Measurements from ENCODE around the gene ENPP3. TPM values are rescaled to one million over a fixed set of nuclear protein-coding genes. Genes with fewer than 3 reads are reported as not detected.
A peak's percentile ranks its signal among the peaks of the same experiment; 100 is the strongest.

The ENPP3 gene
- total and polyA plus RNA-seq, 2 of the 13 experiments (the other 11 are each of a cell fraction or from before 2014, with no cell fraction given): 40.0 to 75.4 TPM

DNA sequence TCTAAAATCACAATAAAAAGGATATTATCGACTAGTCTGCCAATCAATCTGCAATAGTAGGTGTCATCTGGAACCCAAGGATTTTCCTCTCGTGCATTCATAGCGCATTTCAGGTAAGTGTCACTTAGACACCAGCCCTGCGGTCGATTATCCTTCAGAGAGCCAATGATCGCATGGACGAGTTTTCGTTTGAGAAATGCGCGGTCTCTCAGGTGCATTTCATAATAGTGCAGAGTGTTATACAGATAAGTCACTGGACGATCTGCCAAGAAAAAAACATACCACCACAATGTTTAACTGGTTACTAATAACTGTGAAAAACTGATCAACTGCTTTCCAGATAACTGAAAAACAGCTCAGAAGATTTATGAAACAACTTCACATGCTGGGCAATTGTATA lies 43.0 kb upstream of the ENPP3 start:
- peaks cover 33 to 74% of the 10 kb centered on the region in 2 experiments for H3K36me3 ChIP-seq (replicated peaks in 1 of 2; ENCODE audit: control insufficient read depth in 1 of 2, insufficient read depth in 2 of 2, low read length in 2 of 2)
- 98% methylated on average over 11 of the region's 11 CpGs for WGBS (ENCODE audit: low lambda C conversion rate)

DNA sequence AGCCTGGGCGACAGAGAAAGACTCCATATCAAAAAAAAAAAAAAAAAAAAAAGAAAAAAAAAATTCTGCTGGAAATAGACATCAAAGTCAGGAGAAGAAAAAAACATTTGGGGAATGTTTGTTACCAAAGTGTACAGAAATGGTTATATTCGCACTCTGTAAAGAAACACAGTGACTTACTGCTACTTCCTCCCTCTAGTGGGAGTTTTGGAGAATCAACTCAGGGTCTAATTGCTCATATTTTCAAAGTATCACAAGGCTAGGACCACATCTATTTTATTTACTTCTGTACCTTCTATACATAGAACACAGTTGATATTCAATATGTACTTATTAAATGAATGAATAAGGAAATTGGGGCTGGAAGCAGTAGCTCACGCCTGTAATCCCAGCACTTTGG lies 39.7 kb upstream of the ENPP3 start:
- no peak overlapping the region for H3K27ac ChIP-seq (ENCODE audit: extremely low read length, insufficient read depth, low read length)
- H4K20me1 ChIP-seq (ENCODE audit: insufficient read depth, low read length): no peaks in the 10 kb centered on the region
- H3K36me3 ChIP-seq (replicated peaks in 1 of 2; ENCODE audit: control insufficient read depth in 1 of 2, insufficient read depth in 2 of 2, low read length in 2 of 2): peaks cover 41 to 78% of the 10 kb centered on the region in 2 experiments
- peak; percentile 30 for DNase-seq (ENCODE audit: low spot score)
- in situ Hi-C loops (cut with HindIII; ENCODE audit: extremely low pct_ligation_motif_present, low pct_unique_long_range_greater_than_20kb) (no loop called here), intact Hi-C loops (cut with micrococcal nuclease; ENCODE audit: unreplicated experiment) (loop anchor here (1.0 kb wide), 1 partner anchor 78 kb away; no protein-coding TSS in a partner anchor)
- ChIA-PET POLR2A (no interaction called here), CTCF (ENCODE audit: low intra/inter-chr PET ratio, low total read pairs) (no interaction called here)
- no peaks in the 10 kb centered on the region for H3K9me3 ChIP-seq (ENCODE audit: low read length)
- no peaks in the 10 kb centered on the region for H3K27me3 ChIP-seq (ENCODE audit: control insufficient read depth in 1 of 2, insufficient read depth in 2 of 2, low read length in 2 of 2)
- H3K79me2 ChIP-seq (ENCODE audit: insufficient read depth, low read length): no peaks in the 10 kb centered on the region
- no peak overlapping the region for H3K9ac ChIP-seq (ENCODE audit: insufficient read depth, low read depth, low read length)
- FAIRE-seq: no peak
- no peak overlapping the region for H3K4me2 ChIP-seq (ENCODE audit: low read depth, low read length)
- no TSS peak for BruUV-seq (replicated peaks)
- 93% methylated on average over 3 of the region's 3 CpGs for WGBS (ENCODE audit: low lambda C conversion rate)
- no peak overlapping the region for H2AFZ ChIP-seq (ENCODE audit: low read length)
- peak; percentile 93 for ATAC-seq
- H3K4me3 ChIP-seq (replicated peaks in 1 of 3; ENCODE audit: insufficient read depth in 1 of 3, low read depth in 2 of 3, low read length in 3 of 3): no peak overlapping the region
- H3K4me1 ChIP-seq (ENCODE audit: insufficient read depth, low read length): no peaks in the 10 kb centered on the region
- no peak for TF ChIP-seq CEBPZ (IDR thresholded peaks at IDR 0.05; ENCODE audit: low read length)
- TF ChIP-seq ZNF724P (CRISPR knock-in tag; IDR thresholded peaks at IDR 0.05; ENCODE audit: borderline replicate concordance): no peak
- TF ChIP-seq TAF15 (IDR thresholded peaks at IDR 0.05; ENCODE audit: low read depth, low read length, poor library complexity, severe bottlenecking): no peak
- 0 out of 2 replicates have a peak, but pooled peaks have one; percentile 29 for TF ChIP-seq MIXL1 (CRISPR knock-in tag; IDR thresholded peaks at IDR 0.05)
- TF ChIP-seq NR3C1 (CRISPR knock-in tag; IDR thresholded peaks at IDR 0.05): no peak
- TF ChIP-seq STAG1 (CRISPR knock-in tag; IDR thresholded peaks at IDR 0.05): peak; percentile 64
- TF ChIP-seq, protein P1, sequence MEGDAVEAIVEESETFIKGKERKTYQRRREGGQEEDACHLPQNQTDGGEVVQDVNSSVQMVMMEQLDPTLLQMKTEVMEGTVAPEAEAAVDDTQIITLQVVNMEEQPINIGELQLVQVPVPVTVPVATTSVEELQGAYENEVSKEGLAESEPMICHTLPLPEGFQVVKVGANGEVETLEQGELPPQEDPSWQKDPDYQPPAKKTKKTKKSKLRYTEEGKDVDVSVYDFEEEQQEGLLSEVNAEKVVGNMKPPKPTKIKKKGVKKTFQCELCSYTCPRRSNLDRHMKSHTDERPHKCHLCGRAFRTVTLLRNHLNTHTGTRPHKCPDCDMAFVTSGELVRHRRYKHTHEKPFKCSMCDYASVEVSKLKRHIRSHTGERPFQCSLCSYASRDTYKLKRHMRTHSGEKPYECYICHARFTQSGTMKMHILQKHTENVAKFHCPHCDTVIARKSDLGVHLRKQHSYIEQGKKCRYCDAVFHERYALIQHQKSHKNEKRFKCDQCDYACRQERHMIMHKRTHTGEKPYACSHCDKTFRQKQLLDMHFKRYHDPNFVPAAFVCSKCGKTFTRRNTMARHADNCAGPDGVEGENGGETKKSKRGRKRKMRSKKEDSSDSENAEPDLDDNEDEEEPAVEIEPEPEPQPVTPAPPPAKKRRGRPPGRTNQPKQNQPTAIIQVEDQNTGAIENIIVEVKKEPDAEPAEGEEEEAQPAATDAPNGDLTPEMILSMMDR (CRISPR knock-in tag; IDR thresholded peaks at IDR 0.05): peak; percentile 69
- TF ChIP-seq ZNF33A (CRISPR knock-in tag; IDR thresholded peaks at IDR 0.05; ENCODE audit: borderline replicate concordance): no peak
- TF ChIP-seq ZNF501 (CRISPR knock-in tag; IDR thresholded peaks at IDR 0.05): no peak
- peak; percentile 57; the same call in 1 of the 2 replicates for TF ChIP-seq SMC3 (IDR thresholded peaks at IDR 0.05; ENCODE audit: low read length)
- TF ChIP-seq NCOA1 (CRISPR knock-in tag; IDR thresholded peaks at IDR 0.05): no peak
- no peak for TF ChIP-seq FOSL2 (CRISPR knock-in tag; IDR thresholded peaks at IDR 0.05)
- TF ChIP-seq MLLT10 (CRISPR knock-in tag; IDR thresholded peaks at IDR 0.05): no peak
- no peak for TF ChIP-seq POLR2A (IDR thresholded peaks at IDR 0.05; ENCODE audit: insufficient read depth in 1 of 2, low read depth in 2 of 2, low read length in 2 of 2)
- 0 out of 2 replicates have a peak, but pooled peaks have one; percentile 10 for TF ChIP-seq RAD21 (CRISPR knock-in tag; IDR thresholded peaks at IDR 0.05)

More for the DNA sequence above, 43.0 kb upstream of the ENPP3 start:
- Histone ChIP-seq H3K27me3 (ENCODE audit: control insufficient read depth in 1 of 2, insufficient read depth in 2 of 2, low read length in 2 of 2) (no peaks in the 10 kb centered on the region), H3K27ac (ENCODE audit: extremely low read length, insufficient read depth, low read length) (no peak overlapping the region), H3K4me3 (replicated peaks in 1 of 3; ENCODE audit: insufficient read depth in 1 of 3, low read depth in 2 of 3, low read length in 3 of 3) (no peak overlapping the region), H3K9me3 (ENCODE audit: low read length) (no peaks in the 10 kb centered on the region), H3K4me1 (ENCODE audit: insufficient read depth, low read length) (no peaks in the 10 kb centered on the region), H4K20me1 (ENCODE audit: insufficient read depth, low read length) (no peaks in the 10 kb centered on the region), H2AFZ (ENCODE audit: low read length) (no peak overlapping the region), H3K9ac (ENCODE audit: insufficient read depth, low read depth, low read length) (no peak overlapping the region), H3K4me2 (ENCODE audit: low read depth, low read length) (no peak overlapping the region), H3K79me2 (ENCODE audit: insufficient read depth, low read length) (no peaks in the 10 kb centered on the region)
- no peak for FAIRE-seq
- POLR2A ChIA-PET: no interaction called here
- TF ChIP-seq ZBTB20 (CRISPR knock-in tag; IDR thresholded peaks at IDR 0.05; ENCODE audit: borderline replicate concordance, low read depth) (no peak), ZNF468 (CRISPR knock-in tag; IDR thresholded peaks at IDR 0.05) (no peak), ZNF10 (CRISPR knock-in tag; IDR thresholded peaks at IDR 0.05; ENCODE audit: borderline replicate concordance, low read depth) (no peak)
- ATAC-seq: no peak
- intact Hi-C loops (cut with micrococcal nuclease; ENCODE audit: unreplicated experiment): no loop called here
- no TSS peak for BruUV-seq (replicated peaks)
- in situ Hi-C loops (cut with HindIII; ENCODE audit: extremely low pct_ligation_motif_present, low pct_unique_long_range_greater_than_20kb): no loop called here
- no peak for DNase-seq (ENCODE audit: low spot score)
- CTCF ChIA-PET (ENCODE audit: low intra/inter-chr PET ratio, low total read pairs): no interaction called here
